Loucy (cell line): ENCODE data around the gene EFNA5.
"Not testable (repeated sequence)": the region's sequence is repeated elsewhere in the genome, so short reads cannot be mapped to it uniquely, and the experiment has no call there.

ENCODE experiments used
- CTCF ChIP-seq: fragments of 200-600 bp; sonication (generic); conservative IDR thresholded peaks from 2 replicates; pipeline ENCODE4 v1.5.1; 2014; ENCODE audit warnings: mild to moderate bottlenecking, antibody characterized with exemption, low read length
- EZH2phosphoT487 ChIP-seq: fragments of 200-600 bp; IDR thresholded peaks from 2 replicates; pipeline ENCODE4 v1.6.1; 2018; ENCODE audit warnings: antibody characterized with exemption, mild to moderate bottlenecking, moderate library complexity, borderline replicate concordance

GRCh38 chr5:107494129-107494528, 176.6 kb downstream of the EFNA5 start:
- TF ChIP-seq CTCF, EZH2phosphoT487: not testable (repeated sequence)
